Lung (tissue), 12 donors: ENCODE measurements around the gene ZYX. TPM values are rescaled to one million over a fixed set of nuclear protein-coding genes. Genes with fewer than 3 reads are reported as not detected.

Experiments used
- ATAC-seq: fragments of 200-7000 bp; cut with Tn5 transposase; one replicate; pipeline ENCODE4 v1.9.1; 2020; ENCODE audit warnings: moderate number of reproducible peaks; ENCODE audit not compliant: insufficient read depth, low FRiP score
- DNase-seq, 3 donors: peaks; one replicate each; pipeline ENCODE4 v3.0.0-alpha.2; 2013 to 2017
- H3K27ac ChIP-seq, 2 donors: one replicate each; pipeline ENCODE4 v1.5.1; 2013; ENCODE audit warnings: mild to moderate bottlenecking in 2 of 2, moderate library complexity in 2 of 2, control low read depth in 1 of 2, inconsistent platforms in 1 of 2, low read depth in 1 of 2, low read length in 1 of 2
- H3K27me3 ChIP-seq, 3 donors: one replicate each; pipeline ENCODE4 v1.5.1; 2013; ENCODE audit warnings: low read length in 2 of 3; ENCODE audit not compliant: control insufficient read depth in 3 of 3, insufficient read depth in 3 of 3
- H3K36me3 ChIP-seq, 4 donors: one replicate each; pipeline ENCODE4 v1.5.1; 2013; ENCODE audit warnings: low read length in 4 of 4, mild to moderate bottlenecking in 1 of 4, moderate library complexity in 1 of 4; ENCODE audit not compliant: control insufficient read depth in 4 of 4, insufficient read depth in 4 of 4
- H3K4me1 ChIP-seq, 5 donors: one replicate each; pipeline ENCODE4 v1.5.1; 2013; ENCODE audit warnings: low read length in 5 of 5, mild to moderate bottlenecking in 2 of 5, moderate library complexity in 1 of 5; ENCODE audit not compliant: control insufficient read depth in 5 of 5, insufficient read depth in 5 of 5
- H3K4me3 ChIP-seq: one replicate; pipeline ENCODE4 v1.5.1; 2013; ENCODE audit warnings: mild to moderate bottlenecking, control low read depth, moderate library complexity
- H3K9ac ChIP-seq, 2 donors: one replicate each; pipeline ENCODE4 v1.5.1; 2013; ENCODE audit warnings: low read length in 2 of 2, control low read depth in 1 of 2; ENCODE audit not compliant: insufficient read depth in 1 of 2
- H3K9me3 ChIP-seq, 4 donors: one replicate each; pipeline ENCODE4 v1.5.1; 2013; ENCODE audit warnings: low read length in 3 of 4, mild to moderate bottlenecking in 1 of 4, moderate library complexity in 1 of 4; ENCODE audit not compliant: control insufficient read depth in 4 of 4, insufficient read depth in 3 of 4
- CTCF ChIP-seq: IDR thresholded peaks from 2 replicates; pipeline ENCODE4 v1.5.1; 2012; ENCODE audit warnings: mild to moderate bottlenecking; ENCODE audit errors: control extremely low read depth, extremely low read depth
- WGBS, 2 donors: extraction: QIAGEN DNeasy Blood & Tissue Kit; methylation state at CpG; one replicate each; pipeline ENCODE4 v1.1.7; 2013; 5-methylcytosine and 5-hydroxymethylcytosine counted together
- polyA plus RNA-seq, 2 donors: library from polyadenylated mRNA; stranded (reverse); fragments of 200-250 nt; gene quantifications; one replicate each; pipeline ENCODE4 v1.2.1, GENCODE V29; 2013
- total RNA-seq, 2 donors: library from RNA; depleted of rRNA in 1 of 2; stranded (reverse); fragments of >200 nt in 1 of 2; gene quantifications; one replicate each; pipeline ENCODE4 v1.2.1, GENCODE V29; 2014 to 2021
- donor health status: control.
- donor health status: control.
- donor health status: Bipolar disorder and iron deficiency.
- donor health status: healthy.
- donor health status: DM: yes; HTN: yes; CAD: no.

The ZYX gene
- total and polyA plus RNA-seq, 4 donors, result 98.9 to 310 (median 183) TPM

GRCh38 chr7:143387156-143387975 is 6.2 kb downstream of the ZYX start:
- no peaks in the 10 kb centered on the region for H3K27me3 ChIP-seq
- peaks cover 15 to 71% (median 51%) of the 10 kb centered on the region in 5 donors for H3K4me1 ChIP-seq
- H3K9ac ChIP-seq, result no peak overlapping the region
- ATAC-seq (no peak), DNase-seq (no peak)
- H3K27ac ChIP-seq, result peak overlapping the region in 1 of 2 donors; percentile 27
- WGBS, 2 donors, result 87 to 93% methylated on average over 23 of the region's 23 CpGs
- H3K36me3 ChIP-seq, result peaks cover 6 to 65% (median 52%) of the 10 kb centered on the region in 4 donors
- peaks cover 0 to 2% (median 0%) of the 10 kb centered on the region in 4 donors for H3K9me3 ChIP-seq
- no peak overlapping the region for H3K4me3 ChIP-seq
- no peak for TF ChIP-seq CTCF

GRCh38 chr7:143388051-143388450 is 6.9 kb downstream of the ZYX start:
- Histone ChIP-seq H3K36me3 (peaks cover 6 to 62% (median 51%) of the 10 kb centered on the region in 4 donors), H3K4me1 (peaks cover 10 to 71% (median 46%) of the 10 kb centered on the region in 5 donors), H3K27me3 (no peaks in the 10 kb centered on the region), H3K27ac (no peak overlapping the region), H3K4me3 (no peak overlapping the region), H3K9ac (no peak overlapping the region), H3K9me3 (peaks cover 0 to 2% (median 0%) of the 10 kb centered on the region in 4 donors)
- TF ChIP-seq CTCF, result no peak
- DNase-seq, result no peak
- ATAC-seq, result no peak
- WGBS, 2 donors, result 80 to 86% methylated on average over 9 to 10 of the region's 10 CpGs

GRCh38 chr7:143388491-143389101 is 7.5 kb downstream of the ZYX start:
- ATAC-seq (no peak), DNase-seq (no peak)
- peaks cover 6 to 71% (median 41%) of the 10 kb centered on the region in 5 donors for H3K4me1 ChIP-seq
- no peak overlapping the region for H3K4me3 ChIP-seq
- H3K27me3 ChIP-seq, result no peaks in the 10 kb centered on the region
- H3K27ac ChIP-seq, result no peak overlapping the region
- WGBS, 2 donors, result 92 to 95% methylated on average over 28 of the region's 28 CpGs
- no peak for TF ChIP-seq CTCF
- H3K9me3 ChIP-seq, result peaks cover 0 to 2% (median 0%) of the 10 kb centered on the region in 4 donors
- no peak overlapping the region for H3K9ac ChIP-seq
- H3K36me3 ChIP-seq, result peaks cover 6 to 59% (median 48%) of the 10 kb centered on the region in 4 donors
